ENCODE data around the gene TMEM135. TPM values are rescaled to one million over a fixed set of nuclear protein-coding genes. Genes with fewer than 3 reads are reported as not detected.

Gene TMEM135
- total RNA-seq, 1 donor from 2014 or later, result 36.0 TPM

DNA sequence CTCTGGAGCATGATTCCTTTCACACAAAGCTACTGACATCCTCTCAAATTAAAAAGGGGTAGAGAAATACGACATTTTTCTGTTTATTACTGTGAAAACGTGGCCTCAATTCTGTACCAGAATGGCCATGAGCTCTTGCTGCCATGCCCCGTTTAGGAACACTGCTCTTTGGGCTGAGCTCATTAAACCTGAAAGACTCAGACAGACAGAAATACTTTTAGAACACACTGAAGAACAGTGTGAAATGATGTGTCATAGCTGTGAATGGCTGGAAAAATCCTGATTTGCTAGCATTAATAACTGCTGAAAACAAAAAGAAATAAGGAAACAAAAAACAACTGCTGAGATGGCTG, 32.2 kb upstream of the TMEM135 start:
- TF ChIP-seq, protein P1, sequence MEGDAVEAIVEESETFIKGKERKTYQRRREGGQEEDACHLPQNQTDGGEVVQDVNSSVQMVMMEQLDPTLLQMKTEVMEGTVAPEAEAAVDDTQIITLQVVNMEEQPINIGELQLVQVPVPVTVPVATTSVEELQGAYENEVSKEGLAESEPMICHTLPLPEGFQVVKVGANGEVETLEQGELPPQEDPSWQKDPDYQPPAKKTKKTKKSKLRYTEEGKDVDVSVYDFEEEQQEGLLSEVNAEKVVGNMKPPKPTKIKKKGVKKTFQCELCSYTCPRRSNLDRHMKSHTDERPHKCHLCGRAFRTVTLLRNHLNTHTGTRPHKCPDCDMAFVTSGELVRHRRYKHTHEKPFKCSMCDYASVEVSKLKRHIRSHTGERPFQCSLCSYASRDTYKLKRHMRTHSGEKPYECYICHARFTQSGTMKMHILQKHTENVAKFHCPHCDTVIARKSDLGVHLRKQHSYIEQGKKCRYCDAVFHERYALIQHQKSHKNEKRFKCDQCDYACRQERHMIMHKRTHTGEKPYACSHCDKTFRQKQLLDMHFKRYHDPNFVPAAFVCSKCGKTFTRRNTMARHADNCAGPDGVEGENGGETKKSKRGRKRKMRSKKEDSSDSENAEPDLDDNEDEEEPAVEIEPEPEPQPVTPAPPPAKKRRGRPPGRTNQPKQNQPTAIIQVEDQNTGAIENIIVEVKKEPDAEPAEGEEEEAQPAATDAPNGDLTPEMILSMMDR (IDR thresholded peaks at IDR 0.05; ENCODE audit: unreplicated experiment), result no peak
- Mint-ChIP-seq H3K9me3 (no peaks in the 10 kb centered on the region), H3K4me1 (peaks cover under 1% of the 10 kb centered on the region), H3K36me3 (no peaks in the 10 kb centered on the region), H3K4me3 (no peak overlapping the region), H3K27ac (no peak overlapping the region), H3K27me3 (ENCODE audit: low read depth) (no peaks in the 10 kb centered on the region)
- no peak for DNase-seq (ENCODE audit: low spot score in 2 of 2, unreplicated experiment in 2 of 2)

DNA sequence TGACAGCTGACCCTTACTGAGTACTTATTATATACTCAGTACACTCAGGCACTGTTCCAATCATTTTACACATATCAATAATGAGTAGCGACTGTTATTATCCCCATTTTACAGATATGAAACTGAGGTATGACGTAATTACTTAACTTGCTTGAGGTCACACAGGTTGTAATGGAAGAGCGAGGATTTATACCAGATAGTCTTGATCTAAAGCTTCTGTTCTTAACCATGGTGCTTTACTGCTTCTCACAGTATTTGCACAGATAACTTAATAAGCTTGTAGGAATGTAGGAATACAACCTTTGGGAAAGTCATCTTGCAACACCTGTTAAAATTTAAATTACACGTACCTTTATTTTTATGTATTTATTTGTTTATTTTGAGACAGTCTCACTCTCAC, 31.7 kb upstream of the TMEM135 start:
- Mint-ChIP-seq H3K27me3 (ENCODE audit: low read depth) (no peaks in the 10 kb centered on the region), H3K36me3 (no peaks in the 10 kb centered on the region), H3K9me3 (no peaks in the 10 kb centered on the region), H3K4me3 (no peak overlapping the region), H3K27ac (no peak overlapping the region), H3K4me1 (no peaks in the 10 kb centered on the region)
- TF ChIP-seq, protein P1 (IDR thresholded peaks at IDR 0.05; ENCODE audit: unreplicated experiment), result no peak
- DNase-seq (ENCODE audit: low spot score in 2 of 2, unreplicated experiment in 2 of 2), result no peak

DNA sequence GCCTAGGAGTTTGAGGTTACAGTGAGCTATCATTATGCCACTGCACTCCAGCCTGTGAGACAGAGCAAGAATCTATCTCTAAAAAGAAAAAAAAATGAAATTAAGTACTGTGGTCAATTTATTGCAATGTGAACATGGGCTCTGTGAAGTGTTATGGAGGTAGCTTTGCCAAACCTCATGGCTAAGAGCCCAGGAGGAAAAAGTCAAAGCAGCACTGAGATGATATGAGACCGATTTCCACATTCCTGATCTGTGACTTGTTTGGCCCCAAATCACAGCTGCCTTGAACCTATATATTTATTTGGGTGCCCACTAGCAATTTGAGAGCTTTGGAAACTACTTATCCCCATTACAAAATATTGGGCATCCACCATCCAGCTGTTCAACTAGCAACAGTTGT, 29.8 kb upstream of the TMEM135 start:
- H3K4me1 Mint-ChIP-seq, result no peaks in the 10 kb centered on the region
- TF ChIP-seq, protein P1 (IDR thresholded peaks at IDR 0.05; ENCODE audit: unreplicated experiment), result no peak
- H3K4me3 Mint-ChIP-seq, result no peak overlapping the region
- DNase-seq (ENCODE audit: low spot score in 2 of 2, unreplicated experiment in 2 of 2), result no peak
- no peak overlapping the region for H3K27ac Mint-ChIP-seq
- H3K36me3 Mint-ChIP-seq, result no peaks in the 10 kb centered on the region
- H3K9me3 Mint-ChIP-seq, result no peaks in the 10 kb centered on the region
- H3K27me3 Mint-ChIP-seq (ENCODE audit: low read depth), result no peaks in the 10 kb centered on the region

DNA sequence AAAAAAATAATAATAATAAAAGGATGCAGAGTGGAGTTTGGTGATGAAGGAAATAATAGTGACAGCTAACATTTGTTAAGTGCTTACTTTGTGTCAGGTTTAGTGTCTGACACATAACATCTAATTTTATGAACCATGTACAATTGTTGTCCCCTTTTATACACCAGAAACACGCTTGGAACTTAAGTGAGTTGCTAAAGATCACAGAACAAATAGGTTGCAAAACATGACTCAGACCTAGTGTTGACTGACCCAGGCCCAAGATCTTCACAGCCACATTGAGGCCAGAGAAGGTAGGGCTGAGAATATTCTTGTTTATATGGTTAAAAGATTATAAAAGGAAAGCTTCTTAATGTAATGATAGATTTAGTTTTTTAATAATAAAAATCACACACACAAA, 25.6 kb upstream of the TMEM135 start:
- Mint-ChIP-seq H3K27me3 (ENCODE audit: low read depth) (no peaks in the 10 kb centered on the region), H3K36me3 (no peaks in the 10 kb centered on the region), H3K4me1 (peaks cover 6% of the 10 kb centered on the region), H3K4me3 (no peak overlapping the region), H3K9me3 (no peaks in the 10 kb centered on the region), H3K27ac (no peak overlapping the region)
- TF ChIP-seq, protein P1 (IDR thresholded peaks at IDR 0.05; ENCODE audit: unreplicated experiment), result no peak
- no peak for DNase-seq (ENCODE audit: low spot score in 2 of 2, unreplicated experiment in 2 of 2)

DNA sequence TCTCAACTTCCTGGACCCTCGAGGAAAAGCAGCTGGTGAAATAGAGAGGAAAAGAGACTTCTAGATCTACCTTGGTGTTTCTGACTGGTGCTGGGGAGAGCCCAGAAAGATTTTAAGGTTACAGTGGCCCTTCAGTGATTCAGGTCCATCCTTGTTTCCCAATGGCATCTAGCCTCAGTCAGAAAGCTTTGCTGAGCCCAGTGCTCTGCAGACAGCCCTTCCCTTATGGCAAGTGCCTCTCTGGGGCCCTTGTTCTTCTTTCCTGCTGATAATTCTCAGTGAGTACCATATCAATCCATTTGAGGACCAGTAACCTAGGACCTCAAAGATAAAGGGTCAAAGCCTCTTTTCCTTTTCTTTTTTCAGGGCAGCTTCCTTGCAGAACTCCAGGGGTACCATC, 25.1 kb upstream of the TMEM135 start:
- Mint-ChIP-seq H3K4me1 (peaks cover 6% of the 10 kb centered on the region), H3K9me3 (no peaks in the 10 kb centered on the region), H3K4me3 (no peak overlapping the region), H3K27me3 (ENCODE audit: low read depth) (no peaks in the 10 kb centered on the region), H3K27ac (no peak overlapping the region), H3K36me3 (no peaks in the 10 kb centered on the region)
- TF ChIP-seq, protein P1 (IDR thresholded peaks at IDR 0.05; ENCODE audit: unreplicated experiment), result no peak
- no peak for DNase-seq (ENCODE audit: low spot score in 2 of 2, unreplicated experiment in 2 of 2)

All from mesothelial cell of epicardium (in vitro differentiated cells).